Thoracic aorta (tissue), 2 donors: ENCODE data around the gene SCN1B. TPM values are rescaled to one million over a fixed set of nuclear protein-coding genes. Genes with fewer than 3 reads are reported as not detected.

Source experiments
- ATAC-seq: fragments of 150-250 bp; one replicate; pipeline ENCODE4 v1.8.0; 2017; ENCODE audit warnings: low read depth; ENCODE audit not compliant: insufficient number of reproducible peaks, low FRiP score
- DNase-seq: peaks from one replicate; pipeline ENCODE4 v3.0.0-alpha.2; 2020; ENCODE audit warnings: low spot score
- H3K27ac ChIP-seq, 2 donors: fragments of 200-600 bp; sonication (generic); 1 replicate in 1 of 2; 2 replicates in 1 of 2; pipeline ENCODE4 v1.5.1; 2016; ENCODE audit warnings: mild to moderate bottlenecking in 2 of 2, moderate library complexity in 2 of 2
- H3K27me3 ChIP-seq: fragments of 200-600 bp; sonication (generic); replicated peaks from 2 replicates; pipeline ENCODE4 v1.6.0; 2016; ENCODE audit warnings: mild to moderate bottlenecking; ENCODE audit not compliant: insufficient read depth
- H3K36me3 ChIP-seq: fragments of 200-600 bp; sonication (generic); one replicate; pipeline ENCODE4 v1.5.1; 2016
- H3K4me1 ChIP-seq, 2 donors: fragments of 200-600 bp; sonication (generic); 1 replicate in 1 of 2; 2 replicates in 1 of 2; pipeline versions ENCODE4 v1.5.1 to v1.6.0; 2016; ENCODE audit warnings: low read depth in 2 of 2, mild to moderate bottlenecking in 1 of 2; ENCODE audit not compliant: control insufficient read depth in 1 of 2
- H3K4me3 ChIP-seq: fragments of 200-600 bp; sonication (generic); 2 replicates; pipeline ENCODE4 v1.5.1; 2016; ENCODE audit warnings: mild to moderate bottlenecking
- H3K9me3 ChIP-seq: fragments of 200-600 bp; sonication (generic); 2 replicates; pipeline ENCODE4 v1.5.1; 2016
- total RNA-seq, 2 donors: library from RNA; depleted of rRNA; stranded (reverse); fragments of >200 nt; gene quantifications; one replicate each; pipeline versions ENCODE4 v1.1.0 to v1.2.3, GENCODE V29; 2016
- TF ChIP-seq, protein P1 (sequence below): fragments of 200-600 bp; sonication (generic); IDR thresholded peaks from one replicate; pipeline ENCODE4 v1.5.1; 2019; ENCODE audit warnings: antibody characterized with exemption

SCN1B gene
- total RNA-seq, 2 donors from 2014 or later, result 25.1 to 26.0 TPM

DNA sequence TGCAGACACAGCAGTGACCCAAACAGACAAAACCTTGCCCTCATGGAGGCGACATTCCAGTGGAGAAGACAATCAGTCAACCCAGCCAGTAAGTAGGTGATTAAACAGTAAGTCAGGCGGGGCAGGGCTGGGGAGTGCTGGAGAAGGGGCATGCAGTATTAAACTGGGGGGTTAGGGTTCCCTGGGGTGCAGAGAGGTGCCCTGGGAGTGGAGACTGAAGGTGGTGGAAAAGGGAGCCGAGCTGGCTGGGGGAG, 54.2 kb downstream of the SCN1B start:
- no peak overlapping the region for H3K4me3 ChIP-seq
- no peak for ATAC-seq
- DNase-seq, result no peak
- TF ChIP-seq, protein P1, sequence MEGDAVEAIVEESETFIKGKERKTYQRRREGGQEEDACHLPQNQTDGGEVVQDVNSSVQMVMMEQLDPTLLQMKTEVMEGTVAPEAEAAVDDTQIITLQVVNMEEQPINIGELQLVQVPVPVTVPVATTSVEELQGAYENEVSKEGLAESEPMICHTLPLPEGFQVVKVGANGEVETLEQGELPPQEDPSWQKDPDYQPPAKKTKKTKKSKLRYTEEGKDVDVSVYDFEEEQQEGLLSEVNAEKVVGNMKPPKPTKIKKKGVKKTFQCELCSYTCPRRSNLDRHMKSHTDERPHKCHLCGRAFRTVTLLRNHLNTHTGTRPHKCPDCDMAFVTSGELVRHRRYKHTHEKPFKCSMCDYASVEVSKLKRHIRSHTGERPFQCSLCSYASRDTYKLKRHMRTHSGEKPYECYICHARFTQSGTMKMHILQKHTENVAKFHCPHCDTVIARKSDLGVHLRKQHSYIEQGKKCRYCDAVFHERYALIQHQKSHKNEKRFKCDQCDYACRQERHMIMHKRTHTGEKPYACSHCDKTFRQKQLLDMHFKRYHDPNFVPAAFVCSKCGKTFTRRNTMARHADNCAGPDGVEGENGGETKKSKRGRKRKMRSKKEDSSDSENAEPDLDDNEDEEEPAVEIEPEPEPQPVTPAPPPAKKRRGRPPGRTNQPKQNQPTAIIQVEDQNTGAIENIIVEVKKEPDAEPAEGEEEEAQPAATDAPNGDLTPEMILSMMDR, result no peak
- H3K9me3 ChIP-seq, result no peaks in the 10 kb centered on the region
- no peaks in the 10 kb centered on the region for H3K36me3 ChIP-seq
- no peaks in the 10 kb centered on the region for H3K27me3 ChIP-seq
- H3K27ac ChIP-seq, result no peak overlapping the region
- no peaks in the 10 kb centered on the region for H3K4me1 ChIP-seq

DNA sequence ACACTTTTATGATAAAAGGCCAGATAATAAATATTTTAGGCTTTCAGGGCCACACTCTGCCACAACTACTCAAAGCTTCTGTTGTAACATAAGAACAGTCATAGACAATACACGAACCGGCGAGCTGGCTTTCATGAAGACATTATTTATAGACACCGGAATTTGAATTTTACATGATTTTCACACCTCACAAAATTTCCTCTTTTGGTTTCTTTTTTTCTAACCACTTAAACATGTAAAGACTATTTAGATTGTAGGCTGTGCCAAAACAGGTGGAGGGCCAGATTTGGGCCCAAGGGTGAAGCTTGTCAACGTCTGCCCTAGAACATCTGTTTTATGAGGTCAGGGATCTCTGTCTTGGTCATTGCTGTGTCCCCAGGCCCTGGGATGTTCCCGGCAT, 55.7 kb downstream of the SCN1B start:
- no peaks in the 10 kb centered on the region for H3K9me3 ChIP-seq
- no peak overlapping the region for H3K27ac ChIP-seq
- no peaks in the 10 kb centered on the region for H3K27me3 ChIP-seq
- no peak overlapping the region for H3K4me3 ChIP-seq
- DNase-seq (no peak), ATAC-seq (no peak)
- H3K36me3 ChIP-seq, result no peaks in the 10 kb centered on the region
- peaks cover 0 to 3% of the 10 kb centered on the region in 2 donors for H3K4me1 ChIP-seq
- TF ChIP-seq, protein P1, result no peak

DNA sequence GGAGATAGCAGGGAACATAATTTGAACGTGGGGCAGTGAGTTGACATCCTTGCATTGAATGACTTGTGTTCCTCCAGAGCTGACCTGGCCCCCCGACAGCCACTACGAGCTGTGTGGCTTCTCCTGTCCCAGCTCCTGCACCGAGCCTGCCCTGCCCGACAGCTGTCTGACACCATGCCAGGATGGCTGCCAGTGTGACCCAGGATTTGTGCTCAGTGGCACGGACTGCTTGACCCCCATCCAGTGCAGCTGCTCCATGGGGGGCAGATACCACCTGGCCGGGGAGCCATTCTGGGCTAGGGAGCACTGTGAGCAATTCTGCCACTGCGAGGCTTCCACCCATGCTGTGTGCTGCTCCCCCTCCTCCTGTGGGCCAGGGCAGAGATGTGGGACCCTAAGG, 56.2 kb downstream of the SCN1B start:
- Histone ChIP-seq H3K36me3 (no peaks in the 10 kb centered on the region), H3K4me3 (no peak overlapping the region), H3K9me3 (no peaks in the 10 kb centered on the region), H3K27ac (no peak overlapping the region), H3K4me1 (peaks cover 0 to 5% of the 10 kb centered on the region in 2 donors), H3K27me3 (no peaks in the 10 kb centered on the region)
- no peak for DNase-seq
- no peak for ATAC-seq
- TF ChIP-seq, protein P1, result no peak

DNA sequence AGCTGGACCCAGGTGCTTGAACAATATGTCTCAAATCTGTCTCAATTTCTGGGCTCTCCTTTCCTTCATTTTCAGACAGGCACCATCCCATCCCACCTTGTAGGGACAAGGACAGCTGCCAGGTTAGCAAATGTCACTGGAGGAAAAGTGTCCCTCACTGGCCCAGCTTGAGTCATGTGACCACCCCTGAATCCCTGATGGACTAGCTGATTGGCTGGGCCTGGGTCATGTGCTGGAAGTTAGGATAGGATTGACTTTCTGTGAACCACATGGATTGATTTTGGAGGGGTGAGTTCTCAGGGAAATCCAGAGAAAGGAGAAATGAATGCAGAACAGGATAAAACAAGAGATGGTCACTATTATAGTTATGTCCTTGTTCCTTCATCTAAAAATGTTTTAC, 57.1 kb downstream of the SCN1B start:
- Histone ChIP-seq H3K27ac (no peak overlapping the region), H3K36me3 (no peaks in the 10 kb centered on the region), H3K4me3 (no peak overlapping the region), H3K27me3 (no peaks in the 10 kb centered on the region), H3K4me1 (peaks cover 0 to 5% of the 10 kb centered on the region in 2 donors), H3K9me3 (no peaks in the 10 kb centered on the region)
- ATAC-seq (no peak), DNase-seq (no peak)
- TF ChIP-seq, protein P1, result no peak

DNA sequence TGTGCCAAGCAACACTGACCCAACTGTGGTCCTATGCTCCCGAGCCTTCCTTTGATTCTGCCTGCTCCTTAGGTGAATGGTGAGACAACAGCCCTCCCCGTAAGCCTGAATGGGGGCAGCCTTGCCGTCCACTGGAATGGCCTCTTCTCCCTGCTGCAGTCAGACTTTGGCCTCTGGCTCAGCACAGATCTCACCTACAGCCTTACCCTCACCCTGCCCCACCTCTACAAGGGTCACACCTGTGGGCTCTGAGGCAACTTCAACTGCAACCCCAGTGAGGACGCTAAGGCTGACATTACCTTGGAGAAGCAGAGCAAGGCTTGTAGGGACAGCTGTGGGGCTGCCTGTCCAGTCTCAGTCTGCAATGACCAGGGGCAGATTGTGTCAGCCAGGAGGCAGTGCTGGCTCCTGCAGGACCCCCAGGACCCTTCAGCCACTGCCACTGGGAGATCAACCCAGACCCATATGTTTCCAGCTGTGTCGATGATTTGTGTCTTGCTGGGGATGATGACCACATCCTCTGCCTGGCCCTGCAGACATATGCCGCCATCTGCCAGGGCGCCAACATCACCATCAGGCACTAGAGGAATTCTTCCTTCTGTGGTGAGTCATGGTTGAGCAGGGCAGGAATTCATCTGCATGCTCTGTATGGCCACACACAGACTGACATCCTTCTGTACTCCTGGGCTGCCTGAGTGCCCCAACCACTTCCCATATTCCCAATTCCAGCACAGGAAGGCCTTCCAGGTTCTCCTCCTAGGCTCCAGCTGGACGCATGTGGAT, 58.1 kb downstream of the SCN1B start:
- no peak overlapping the region for H3K27ac ChIP-seq
- no peak for DNase-seq
- ATAC-seq, result no peak
- H3K4me1 ChIP-seq, result peaks cover 0 to 5% of the 10 kb centered on the region in 2 donors
- H3K4me3 ChIP-seq, result no peak overlapping the region
- H3K27me3 ChIP-seq, result no peaks in the 10 kb centered on the region
- H3K36me3 ChIP-seq, result no peaks in the 10 kb centered on the region
- TF ChIP-seq, protein P1, result no peak
- no peaks in the 10 kb centered on the region for H3K9me3 ChIP-seq
